WTC11 (cell line): ENCODE results near the gene CBFA2T3.

Experiments used
- ATF1 ChIP-seq: sonication (generic); formaldehyde crosslinking; IDR thresholded peaks from 2 replicates; pipeline ENCODE4 v1.8.1; 2023; ENCODE audit warnings: mild to moderate bottlenecking, moderate library complexity, missing genetic modification reagents
- CREB1 ChIP-seq: sonication (generic); formaldehyde crosslinking; IDR thresholded peaks from 2 replicates; pipeline ENCODE4 v1.8.0; 2023; ENCODE audit warnings: mild to moderate bottlenecking, missing genetic modification reagents
- EMX1 ChIP-seq: fragments of 250-450 bp; sonication (Bioruptor Pico); IDR thresholded peaks from 2 replicates; pipeline ENCODE4 v1.8.0; 2021; ENCODE audit warnings: mild to moderate bottlenecking
- GABPB1 ChIP-seq: sonication (generic); formaldehyde crosslinking; IDR thresholded peaks from 2 replicates; pipeline ENCODE4 v1.8.1; 2023; ENCODE audit warnings: mild to moderate bottlenecking, missing genetic modification reagents
- ZNF121 ChIP-seq: sonication (generic); formaldehyde crosslinking; IDR thresholded peaks from 2 replicates; pipeline ENCODE4 v1.8.0; 2023; ENCODE audit warnings: missing genetic modification reagents
- TF ChIP-seq, protein P1 (sequence below): fragments of 200-600 bp; IDR thresholded peaks from 2 replicates; pipeline ENCODE4 v1.8.0; 2022; ENCODE audit warnings: antibody characterized with exemption

DNA sequence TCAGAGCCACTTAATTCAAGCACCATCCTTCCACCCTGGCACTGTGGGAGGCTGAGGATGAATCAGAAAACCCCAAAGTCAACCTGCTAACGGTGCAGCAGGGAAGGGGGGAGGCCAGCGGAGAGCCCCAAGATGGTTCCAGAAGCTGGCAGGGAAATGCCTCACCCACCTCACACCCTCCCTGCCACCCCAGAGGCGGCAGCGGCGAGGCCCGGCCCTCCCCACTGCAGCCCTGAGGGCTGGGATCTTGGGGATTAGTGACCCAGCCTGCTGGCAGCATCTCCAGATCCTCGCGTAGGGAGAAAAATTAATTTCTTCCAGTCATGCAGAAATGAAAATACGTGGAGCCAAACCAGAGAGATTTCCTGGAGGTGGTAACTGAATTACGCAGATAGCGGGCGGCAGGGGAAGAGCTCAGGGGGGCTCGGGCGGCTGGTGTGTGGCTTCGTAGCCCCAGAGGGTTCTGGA lies 38.2 kb downstream of the CBFA2T3 start:
- TF ChIP-seq EMX1 (CRISPR knock-in tag) (no peak), CREB1 (CRISPR knock-in tag) (no peak), GABPB1 (no peak), ZNF121 (CRISPR knock-in tag) (no peak), ATF1 (CRISPR knock-in tag) (no peak)
- TF ChIP-seq, protein P1, sequence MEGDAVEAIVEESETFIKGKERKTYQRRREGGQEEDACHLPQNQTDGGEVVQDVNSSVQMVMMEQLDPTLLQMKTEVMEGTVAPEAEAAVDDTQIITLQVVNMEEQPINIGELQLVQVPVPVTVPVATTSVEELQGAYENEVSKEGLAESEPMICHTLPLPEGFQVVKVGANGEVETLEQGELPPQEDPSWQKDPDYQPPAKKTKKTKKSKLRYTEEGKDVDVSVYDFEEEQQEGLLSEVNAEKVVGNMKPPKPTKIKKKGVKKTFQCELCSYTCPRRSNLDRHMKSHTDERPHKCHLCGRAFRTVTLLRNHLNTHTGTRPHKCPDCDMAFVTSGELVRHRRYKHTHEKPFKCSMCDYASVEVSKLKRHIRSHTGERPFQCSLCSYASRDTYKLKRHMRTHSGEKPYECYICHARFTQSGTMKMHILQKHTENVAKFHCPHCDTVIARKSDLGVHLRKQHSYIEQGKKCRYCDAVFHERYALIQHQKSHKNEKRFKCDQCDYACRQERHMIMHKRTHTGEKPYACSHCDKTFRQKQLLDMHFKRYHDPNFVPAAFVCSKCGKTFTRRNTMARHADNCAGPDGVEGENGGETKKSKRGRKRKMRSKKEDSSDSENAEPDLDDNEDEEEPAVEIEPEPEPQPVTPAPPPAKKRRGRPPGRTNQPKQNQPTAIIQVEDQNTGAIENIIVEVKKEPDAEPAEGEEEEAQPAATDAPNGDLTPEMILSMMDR: no peak
